HEK293 (cell line): ENCODE results near the gene CCL18.

Source experiments
- CTCF ChIA-PET: fragments of 350-600 bp; formaldehyde crosslinking; extraction: SDS; loops from one replicate; lab custom pipeline; 2021; ENCODE audit warnings: antibody characterized with exemption; lab: Yijun Ruan, JAX
- POLR2A ChIA-PET: fragments of 300-600 bp; formaldehyde crosslinking; extraction: SDS; loops from one replicate; lab custom pipeline; 2020; ENCODE audit warnings: antibody characterized with exemption, inconsistent platforms; lab: Yijun Ruan, JAX
- H3K27ac ChIP-seq: fragments of 200-500 bp; sonication (Bioruptor generic); 2 replicates; pipeline ENCODE4 v1.5.1; 2014; ENCODE audit warnings: low read depth, low read length, control low read depth, inconsistent platforms; ENCODE audit errors: extremely low read depth
- H3K36me3 ChIP-seq, 2 experiments: fragments of 200-500 bp in 1 of 2; sonication (Bioruptor generic) in 1 of 2; 1 replicate in 1 of 2; 2 replicates in 1 of 2; pipeline ENCODE4 v1.5.1; 2014 to 2017; ENCODE audit warnings: inconsistent platforms in 2 of 2, low read length in 2 of 2; ENCODE audit not compliant: control insufficient read depth in 2 of 2, insufficient read depth in 1 of 2
- H3K4me1 ChIP-seq: fragments of 200-500 bp; sonication (Bioruptor generic); 2 replicates; pipeline ENCODE4 v1.5.1; 2014; ENCODE audit warnings: mild to moderate bottlenecking, low read length, inconsistent platforms; ENCODE audit not compliant: control insufficient read depth, insufficient read depth
- H3K4me3 ChIP-seq: 2 replicates; pipeline ENCODE4 v1.5.1; 2011; ENCODE audit warnings: low read depth, mild to moderate bottlenecking, control low read depth, low read length, moderate library complexity
- H3K9me3 ChIP-seq: fragments of 200-500 bp; sonication (Bioruptor generic); 2 replicates; pipeline ENCODE4 v1.5.1; 2014; ENCODE audit warnings: low read depth, low read length, inconsistent platforms; ENCODE audit not compliant: control insufficient read depth, insufficient read depth
- KLF16 ChIP-seq: fragments of 450-650 bp; formaldehyde crosslinking; IDR thresholded peaks from 2 replicates; pipeline ENCODE4 v1.5.1; 2017; ENCODE audit warnings: missing biosample characterization, missing genetic modification characterization
- KLF7 ChIP-seq: fragments of 450-650 bp; formaldehyde crosslinking; IDR thresholded peaks from 2 replicates; pipeline ENCODE4 v1.5.1; 2016; ENCODE audit warnings: missing biosample characterization, missing genetic modification characterization, borderline replicate concordance
- KLF9 ChIP-seq: fragments of 450-650 bp; formaldehyde crosslinking; IDR thresholded peaks from 2 replicates; pipeline ENCODE4 v1.5.1; 2016; ENCODE audit warnings: missing biosample characterization, missing genetic modification characterization, low read depth
- MEIS1 ChIP-seq: sonication (generic); formaldehyde crosslinking; IDR thresholded peaks from 2 replicates; pipeline ENCODE4 v1.8.1; 2022; ENCODE audit warnings: missing genetic modification reagents, mild to moderate bottlenecking, borderline replicate concordance
- OSR2 ChIP-seq: fragments of 450-650 bp; formaldehyde crosslinking; IDR thresholded peaks from 2 replicates; pipeline ENCODE4 v1.5.1; 2016; ENCODE audit warnings: missing biosample characterization, missing genetic modification characterization
- SALL2 ChIP-seq: fragments of 450-650 bp; formaldehyde crosslinking; IDR thresholded peaks from 2 replicates; pipeline ENCODE4 v1.5.0; 2017; ENCODE audit warnings: missing biosample characterization, mild to moderate bottlenecking, missing genetic modification characterization, borderline replicate concordance
- SP7 ChIP-seq: fragments of 450-650 bp; formaldehyde crosslinking; IDR thresholded peaks from 2 replicates; pipeline ENCODE4 v1.5.1; 2016; ENCODE audit warnings: missing biosample characterization, missing genetic modification characterization
- TRIM28 ChIP-seq: IDR thresholded peaks from 2 replicates; pipeline ENCODE4 v1.6.1; 2011; ENCODE audit warnings: low read length, control low read depth, borderline replicate concordance
- ZBTB7A ChIP-seq: fragments of 450-650 bp; formaldehyde crosslinking; IDR thresholded peaks from 2 replicates; pipeline ENCODE4 v1.5.1; 2016; ENCODE audit warnings: low read depth, missing biosample characterization, missing genetic modification characterization
- ZFP41 ChIP-seq: fragments of 450-650 bp; formaldehyde crosslinking; IDR thresholded peaks from 2 replicates; pipeline ENCODE4 v1.5.1; 2016; ENCODE audit warnings: missing biosample characterization, missing genetic modification characterization, borderline replicate concordance
- ZFP69B ChIP-seq: fragments of 450-650 bp; formaldehyde crosslinking; IDR thresholded peaks from 2 replicates; pipeline ENCODE4 v1.5.1; 2016; ENCODE audit warnings: missing biosample characterization, missing genetic modification characterization
- ZNF184 ChIP-seq: fragments of 450-650 bp; IDR thresholded peaks from 2 replicates; pipeline ENCODE4 v1.5.1; 2018; ENCODE audit warnings: missing biosample characterization, mild to moderate bottlenecking, missing genetic modification characterization
- ZNF239 ChIP-seq: fragments of 450-650 bp; formaldehyde crosslinking; IDR thresholded peaks from 2 replicates; pipeline ENCODE4 v1.5.1; 2016; ENCODE audit warnings: missing biosample characterization, missing genetic modification characterization
- ZNF391 ChIP-seq: fragments of 450-650 bp; formaldehyde crosslinking; IDR thresholded peaks from 2 replicates; pipeline ENCODE4 v1.5.1; 2016; ENCODE audit warnings: low read depth, missing biosample characterization, missing genetic modification characterization, borderline replicate concordance
- ZNF501 ChIP-seq: fragments of 450-650 bp; formaldehyde crosslinking; IDR thresholded peaks from 2 replicates; pipeline ENCODE4 v1.5.1; 2016; ENCODE audit warnings: missing biosample characterization, missing genetic modification characterization
- ZNF548 ChIP-seq: fragments of 450-650 bp; formaldehyde crosslinking; IDR thresholded peaks from 2 replicates; pipeline ENCODE4 v1.5.1; 2016; ENCODE audit warnings: missing biosample characterization, missing genetic modification characterization
- ZNF561 ChIP-seq: fragments of 450-650 bp; IDR thresholded peaks from 2 replicates; pipeline ENCODE4 v1.5.1; 2018; ENCODE audit warnings: missing biosample characterization, missing genetic modification characterization, borderline replicate concordance
- ZNF596 ChIP-seq: fragments of 450-650 bp; IDR thresholded peaks from 2 replicates; pipeline ENCODE4 v1.5.0; 2018; ENCODE audit warnings: missing biosample characterization, mild to moderate bottlenecking, missing genetic modification characterization, moderate library complexity
- ZNF600 ChIP-seq: fragments of 450-650 bp; formaldehyde crosslinking; IDR thresholded peaks from 2 replicates; pipeline ENCODE4 v1.5.1; 2016; ENCODE audit warnings: missing biosample characterization, missing genetic modification characterization
- ZNF623 ChIP-seq: fragments of 450-650 bp; formaldehyde crosslinking; IDR thresholded peaks from 2 replicates; pipeline ENCODE4 v1.5.1; 2016; ENCODE audit warnings: missing biosample characterization, missing genetic modification characterization
- ZSCAN16 ChIP-seq: fragments of 450-650 bp; formaldehyde crosslinking; IDR thresholded peaks from 2 replicates; pipeline ENCODE4 v1.5.1; 2016; ENCODE audit warnings: missing biosample characterization, missing genetic modification characterization
- TF ChIP-seq, protein P1 (sequence below): fragments of 450-650 bp; formaldehyde crosslinking; IDR thresholded peaks from 2 replicates; pipeline ENCODE4 v1.5.1; 2016; ENCODE audit warnings: missing biosample characterization, missing genetic modification characterization
- TF ChIP-seq, protein P2 (sequence below): fragments of 450-650 bp; formaldehyde crosslinking; IDR thresholded peaks from 2 replicates; pipeline ENCODE4 v1.5.1; 2016; ENCODE audit warnings: missing biosample characterization, missing genetic modification characterization
- TF ChIP-seq, protein P3 (sequence below): fragments of 450-650 bp; formaldehyde crosslinking; IDR thresholded peaks from 2 replicates; pipeline ENCODE4 v1.5.1; 2016; ENCODE audit warnings: missing biosample characterization, missing genetic modification characterization
- TF ChIP-seq, protein P4 (sequence below): fragments of 450-650 bp; formaldehyde crosslinking; IDR thresholded peaks from 2 replicates; pipeline ENCODE4 v1.5.1; 2016; ENCODE audit warnings: missing biosample characterization, missing genetic modification characterization
- TF ChIP-seq, protein P5 (sequence below): fragments of 450-650 bp; formaldehyde crosslinking; IDR thresholded peaks from 2 replicates; pipeline ENCODE4 v1.5.1; 2016; ENCODE audit warnings: missing biosample characterization, missing genetic modification characterization, low read depth

The CCL18 gene

DNA sequence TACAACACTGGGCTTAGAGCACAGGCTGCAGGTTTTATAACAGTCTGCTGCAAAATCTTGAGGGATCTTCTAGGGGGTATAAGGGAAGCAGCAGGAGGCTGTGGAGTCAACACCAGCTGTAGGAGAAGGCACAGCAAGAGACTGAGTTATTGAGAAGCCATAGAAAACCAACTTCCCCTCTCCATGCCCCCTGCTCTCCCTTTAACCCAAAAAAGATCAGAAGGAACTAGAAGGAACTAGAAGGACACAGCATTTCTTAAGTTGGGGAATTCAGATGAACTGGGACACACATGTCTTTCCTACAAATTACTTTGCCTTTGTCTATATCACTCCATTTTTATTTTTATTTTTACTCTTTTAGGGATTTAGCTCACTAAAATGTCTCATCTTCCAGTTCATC is 6.2 kb upstream of the CCL18 start:
- Histone ChIP-seq H3K36me3 (no peaks in the 10 kb centered on the region), H3K4me1 (no peaks in the 10 kb centered on the region)
- CTCF ChIA-PET, result interaction anchor here (0.6 to 6.1 kb wide), 5 partner anchors 14 to 110 kb away, joined by 3 to 42 read pairs (median 3); no protein-coding TSS in a partner anchor
- TF ChIP-seq, protein P1, sequence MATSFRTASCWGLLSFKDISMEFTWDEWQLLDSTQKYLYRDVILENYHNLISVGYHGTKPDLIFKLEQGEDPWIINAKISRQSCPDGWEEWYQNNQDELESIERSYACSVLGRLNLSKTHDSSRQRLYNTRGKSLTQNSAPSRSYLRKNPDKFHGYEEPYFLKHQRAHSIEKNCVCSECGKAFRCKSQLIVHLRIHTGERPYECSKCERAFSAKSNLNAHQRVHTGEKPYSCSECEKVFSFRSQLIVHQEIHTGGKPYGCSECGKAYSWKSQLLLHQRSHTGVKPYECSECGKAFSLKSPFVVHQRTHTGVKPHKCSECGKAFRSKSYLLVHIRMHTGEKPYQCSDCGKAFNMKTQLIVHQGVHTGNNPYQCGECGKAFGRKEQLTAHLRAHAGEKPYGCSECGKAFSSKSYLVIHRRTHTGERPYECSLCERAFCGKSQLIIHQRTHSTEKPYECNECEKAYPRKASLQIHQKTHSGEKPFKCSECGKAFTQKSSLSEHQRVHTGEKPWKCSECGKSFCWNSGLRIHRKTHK (tag by site-specific recombination), result no peak
- TF ChIP-seq, protein P2, sequence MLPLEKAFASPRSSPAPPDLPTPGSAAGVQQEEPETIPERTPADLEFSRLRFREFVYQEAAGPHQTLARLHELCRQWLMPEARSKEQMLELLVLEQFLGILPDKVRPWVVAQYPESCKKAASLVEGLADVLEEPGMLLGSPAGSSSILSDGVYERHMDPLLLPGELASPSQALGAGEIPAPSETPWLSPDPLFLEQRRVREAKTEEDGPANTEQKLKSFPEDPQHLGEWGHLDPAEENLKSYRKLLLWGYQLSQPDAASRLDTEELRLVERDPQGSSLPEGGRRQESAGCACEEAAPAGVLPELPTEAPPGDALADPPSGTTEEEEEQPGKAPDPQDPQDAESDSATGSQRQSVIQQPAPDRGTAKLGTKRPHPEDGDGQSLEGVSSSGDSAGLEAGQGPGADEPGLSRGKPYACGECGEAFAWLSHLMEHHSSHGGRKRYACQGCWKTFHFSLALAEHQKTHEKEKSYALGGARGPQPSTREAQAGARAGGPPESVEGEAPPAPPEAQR (tag by site-specific recombination), result no peak
- TF ChIP-seq, protein P3, sequence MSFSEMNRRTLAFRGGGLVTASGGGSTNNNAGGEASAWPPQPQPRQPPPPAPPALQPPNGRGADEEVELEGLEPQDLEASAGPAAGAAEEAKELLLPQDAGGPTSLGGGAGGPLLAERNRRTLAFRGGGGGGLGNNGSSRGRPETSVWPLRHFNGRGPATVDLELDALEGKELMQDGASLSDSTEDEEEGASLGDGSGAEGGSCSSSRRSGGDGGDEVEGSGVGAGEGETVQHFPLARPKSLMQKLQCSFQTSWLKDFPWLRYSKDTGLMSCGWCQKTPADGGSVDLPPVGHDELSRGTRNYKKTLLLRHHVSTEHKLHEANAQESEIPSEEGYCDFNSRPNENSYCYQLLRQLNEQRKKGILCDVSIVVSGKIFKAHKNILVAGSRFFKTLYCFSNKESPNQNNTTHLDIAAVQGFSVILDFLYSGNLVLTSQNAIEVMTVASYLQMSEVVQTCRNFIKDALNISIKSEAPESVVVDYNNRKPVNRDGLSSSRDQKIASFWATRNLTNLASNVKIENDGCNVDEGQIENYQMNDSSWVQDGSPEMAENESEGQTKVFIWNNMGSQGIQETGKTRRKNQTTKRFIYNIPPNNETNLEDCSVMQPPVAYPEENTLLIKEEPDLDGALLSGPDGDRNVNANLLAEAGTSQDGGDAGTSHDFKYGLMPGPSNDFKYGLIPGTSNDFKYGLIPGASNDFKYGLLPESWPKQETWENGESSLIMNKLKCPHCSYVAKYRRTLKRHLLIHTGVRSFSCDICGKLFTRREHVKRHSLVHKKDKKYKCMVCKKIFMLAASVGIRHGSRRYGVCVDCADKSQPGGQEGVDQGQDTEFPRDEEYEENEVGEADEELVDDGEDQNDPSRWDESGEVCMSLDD (tag by site-specific recombination), result no peak
- no peak for TF ChIP-seq SP7 (tag by site-specific recombination)
- TF ChIP-seq ZNF184 (tag by site-specific recombination), result no peak
- TF ChIP-seq, protein P4, sequence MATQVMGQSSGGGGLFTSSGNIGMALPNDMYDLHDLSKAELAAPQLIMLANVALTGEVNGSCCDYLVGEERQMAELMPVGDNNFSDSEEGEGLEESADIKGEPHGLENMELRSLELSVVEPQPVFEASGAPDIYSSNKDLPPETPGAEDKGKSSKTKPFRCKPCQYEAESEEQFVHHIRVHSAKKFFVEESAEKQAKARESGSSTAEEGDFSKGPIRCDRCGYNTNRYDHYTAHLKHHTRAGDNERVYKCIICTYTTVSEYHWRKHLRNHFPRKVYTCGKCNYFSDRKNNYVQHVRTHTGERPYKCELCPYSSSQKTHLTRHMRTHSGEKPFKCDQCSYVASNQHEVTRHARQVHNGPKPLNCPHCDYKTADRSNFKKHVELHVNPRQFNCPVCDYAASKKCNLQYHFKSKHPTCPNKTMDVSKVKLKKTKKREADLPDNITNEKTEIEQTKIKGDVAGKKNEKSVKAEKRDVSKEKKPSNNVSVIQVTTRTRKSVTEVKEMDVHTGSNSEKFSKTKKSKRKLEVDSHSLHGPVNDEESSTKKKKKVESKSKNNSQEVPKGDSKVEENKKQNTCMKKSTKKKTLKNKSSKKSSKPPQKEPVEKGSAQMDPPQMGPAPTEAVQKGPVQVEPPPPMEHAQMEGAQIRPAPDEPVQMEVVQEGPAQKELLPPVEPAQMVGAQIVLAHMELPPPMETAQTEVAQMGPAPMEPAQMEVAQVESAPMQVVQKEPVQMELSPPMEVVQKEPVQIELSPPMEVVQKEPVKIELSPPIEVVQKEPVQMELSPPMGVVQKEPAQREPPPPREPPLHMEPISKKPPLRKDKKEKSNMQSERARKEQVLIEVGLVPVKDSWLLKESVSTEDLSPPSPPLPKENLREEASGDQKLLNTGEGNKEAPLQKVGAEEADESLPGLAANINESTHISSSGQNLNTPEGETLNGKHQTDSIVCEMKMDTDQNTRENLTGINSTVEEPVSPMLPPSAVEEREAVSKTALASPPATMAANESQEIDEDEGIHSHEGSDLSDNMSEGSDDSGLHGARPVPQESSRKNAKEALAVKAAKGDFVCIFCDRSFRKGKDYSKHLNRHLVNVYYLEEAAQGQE (tag by site-specific recombination), result no peak
- no peak for TF ChIP-seq TRIM28
- TF ChIP-seq, protein P5, sequence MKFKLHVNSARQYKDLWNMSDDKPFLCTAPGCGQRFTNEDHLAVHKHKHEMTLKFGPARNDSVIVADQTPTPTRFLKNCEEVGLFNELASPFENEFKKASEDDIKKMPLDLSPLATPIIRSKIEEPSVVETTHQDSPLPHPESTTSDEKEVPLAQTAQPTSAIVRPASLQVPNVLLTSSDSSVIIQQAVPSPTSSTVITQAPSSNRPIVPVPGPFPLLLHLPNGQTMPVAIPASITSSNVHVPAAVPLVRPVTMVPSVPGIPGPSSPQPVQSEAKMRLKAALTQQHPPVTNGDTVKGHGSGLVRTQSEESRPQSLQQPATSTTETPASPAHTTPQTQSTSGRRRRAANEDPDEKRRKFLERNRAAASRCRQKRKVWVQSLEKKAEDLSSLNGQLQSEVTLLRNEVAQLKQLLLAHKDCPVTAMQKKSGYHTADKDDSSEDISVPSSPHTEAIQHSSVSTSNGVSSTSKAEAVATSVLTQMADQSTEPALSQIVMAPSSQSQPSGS (tag by site-specific recombination), result no peak
- TF ChIP-seq ZFP41 (tag by site-specific recombination), result no peak
- TF ChIP-seq KLF9, result no peak
- no peak for TF ChIP-seq ZNF600 (tag by site-specific recombination)
- no peak for TF ChIP-seq ZNF391 (tag by site-specific recombination)
- TF ChIP-seq, all 188 proteins: peak for 0
- H3K9me3 ChIP-seq, result no peaks in the 10 kb centered on the region
- H3K4me3 ChIP-seq, result no peak overlapping the region
- POLR2A ChIA-PET, result no interaction called here
- H3K27ac ChIP-seq, result no peak overlapping the region

DNA sequence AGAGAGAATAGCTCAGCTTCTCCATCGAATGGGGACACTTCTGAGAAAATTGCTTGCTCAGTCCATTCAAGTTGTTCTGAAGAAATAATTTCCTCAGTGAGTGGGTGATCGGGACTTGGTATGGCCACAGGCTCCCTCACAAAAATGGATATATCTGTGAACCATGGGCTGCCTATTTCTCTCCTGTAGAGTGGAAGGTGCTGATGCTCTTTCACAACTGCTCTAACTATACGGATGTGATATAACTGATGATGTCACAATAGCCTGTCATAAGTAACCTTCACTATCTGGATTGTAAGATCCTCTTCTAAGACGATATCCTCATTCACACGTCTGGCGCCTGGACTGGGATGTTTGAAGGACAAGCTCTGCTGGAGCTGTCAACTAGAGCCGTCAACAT is 4.7 kb upstream of the CCL18 start:
- POLR2A ChIA-PET, result no interaction called here
- CTCF ChIA-PET, result interaction anchor here (1.0 to 6.1 kb wide), 2 partner anchors 13 to 89 kb away, joined by 4 to 42 read pairs; no protein-coding TSS in a partner anchor
- H3K4me3 ChIP-seq, result no peak overlapping the region
- no peaks in the 10 kb centered on the region for H3K36me3 ChIP-seq
- no peaks in the 10 kb centered on the region for H3K9me3 ChIP-seq
- H3K27ac ChIP-seq, result no peak overlapping the region
- no peaks in the 10 kb centered on the region for H3K4me1 ChIP-seq
- no peak for TF ChIP-seq ZBTB7A
- TF ChIP-seq ZSCAN16 (tag by site-specific recombination), result no peak
- no peak for TF ChIP-seq ZNF548
- TF ChIP-seq ZNF501, result no peak
- TF ChIP-seq ZNF561 (tag by site-specific recombination), result no peak
- TF ChIP-seq ZNF623, result no peak
- TF ChIP-seq ZNF239, result no peak
- TF ChIP-seq KLF16 (tag by site-specific recombination), result no peak
- TF ChIP-seq MEIS1 (CRISPR knock-in tag), result no peak
- TF ChIP-seq OSR2 (tag by site-specific recombination), result no peak
- TF ChIP-seq KLF7 (tag by site-specific recombination), result no peak
- no peak for TF ChIP-seq ZFP69B (tag by site-specific recombination)
- TF ChIP-seq ZNF596 (tag by site-specific recombination), result no peak
- no peak for TF ChIP-seq SALL2 (tag by site-specific recombination)
